GM19043 (cell line): ENCODE measurements around the gene NR4A1.

ENCODE experiments used
- ATAC-seq: cut with Tn5 transposase; IDR thresholded peaks from one replicate; pipeline ENCODE4 v1.9.1; 2021; ENCODE audit warnings: low read depth; ENCODE audit not compliant: unreplicated experiment

The NR4A1 gene

DNA sequence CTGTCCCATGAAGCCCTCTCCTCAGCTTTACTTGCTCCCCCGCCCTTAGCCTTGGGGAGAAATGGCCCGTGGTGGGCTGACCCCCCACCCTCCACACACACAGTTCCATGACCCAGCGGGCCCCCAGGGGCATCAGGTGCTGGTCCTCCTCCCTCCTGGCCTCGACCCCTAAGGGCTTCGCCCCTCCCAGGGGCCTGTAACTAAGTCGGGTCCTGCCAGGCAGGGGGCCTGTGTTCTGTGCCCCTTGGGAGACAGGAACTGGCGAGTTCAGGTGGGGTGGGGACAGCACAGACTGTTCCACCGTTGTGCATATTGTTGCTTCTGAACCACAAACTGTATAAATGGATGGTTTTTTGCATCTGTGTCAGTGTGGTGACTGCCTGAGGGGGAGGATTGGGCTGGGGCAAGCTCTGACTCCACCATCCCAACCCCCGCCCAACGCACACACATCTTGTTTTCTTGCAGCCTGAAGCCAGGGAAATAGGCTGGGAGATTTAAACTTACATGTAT is 35.7 kb upstream of the NR4A1 start:
- ATAC-seq = no peak

- no peak for ATAC-seq
Measured at GRCh38 chr12:52018433-52019112, 32.7 kb upstream of the NR4A1 start.

DNA sequence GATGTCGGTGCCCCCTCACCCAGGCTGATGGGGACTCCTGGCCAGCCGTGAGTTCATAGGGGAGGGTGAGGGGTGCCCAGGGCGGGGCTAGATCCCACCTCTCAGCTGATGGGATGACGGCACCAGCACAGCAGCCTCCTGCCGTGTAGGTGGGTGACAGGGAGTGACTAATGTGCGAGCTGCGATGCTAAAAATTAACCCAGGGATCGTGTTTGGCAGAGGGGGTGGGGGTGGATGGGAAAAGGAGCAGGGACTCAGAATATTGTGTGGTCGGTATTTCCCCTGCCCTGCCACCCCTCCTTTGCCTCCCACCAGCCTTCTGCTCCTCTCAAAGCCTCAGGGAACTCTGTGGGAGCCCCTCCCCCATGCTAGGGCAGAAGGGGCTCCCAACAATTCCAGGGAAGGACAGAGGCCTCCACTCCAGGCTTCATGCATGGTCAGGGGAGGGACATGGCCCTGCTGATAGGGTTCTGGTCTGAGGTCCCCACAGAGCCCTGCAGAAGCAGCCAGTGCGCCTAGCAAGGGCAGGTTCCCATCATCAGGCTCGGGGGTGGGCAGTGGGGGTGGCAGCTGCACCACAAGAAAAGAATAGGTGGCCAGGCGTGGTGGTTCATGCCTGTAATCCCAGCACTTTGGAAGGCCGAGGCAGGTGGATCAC is 32.0 kb upstream of the NR4A1 start:
- ATAC-seq = no peak

GRCh38 chr12:52020539-52021336 is 30.5 kb upstream of the NR4A1 start:
- no peak for ATAC-seq

DNA sequence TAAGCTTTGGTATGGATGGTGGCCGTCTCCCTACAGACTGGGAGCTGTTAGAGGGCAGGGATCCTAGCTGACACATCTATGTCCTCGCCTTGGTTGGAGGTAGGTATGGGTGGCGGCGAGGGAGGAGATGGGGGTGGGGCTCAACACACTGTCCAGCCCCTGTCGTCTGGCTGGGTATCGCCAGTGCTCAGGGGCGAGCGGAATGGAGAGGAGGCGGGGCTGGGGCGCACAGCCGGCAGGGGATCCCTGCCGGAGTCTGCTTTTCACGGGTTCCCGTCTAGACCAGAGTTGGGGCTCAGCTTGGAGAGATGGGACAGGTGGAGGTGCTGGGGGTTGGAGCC is 28.4 kb upstream of the NR4A1 start:
- no peak for ATAC-seq

GRCh38 chr12:52023182-52023975 is 27.9 kb upstream of the NR4A1 start:
- ATAC-seq = no peak

GRCh38 chr12:52023976-52024688 is 27.1 kb upstream of the NR4A1 start:
- no peak for ATAC-seq

DNA sequence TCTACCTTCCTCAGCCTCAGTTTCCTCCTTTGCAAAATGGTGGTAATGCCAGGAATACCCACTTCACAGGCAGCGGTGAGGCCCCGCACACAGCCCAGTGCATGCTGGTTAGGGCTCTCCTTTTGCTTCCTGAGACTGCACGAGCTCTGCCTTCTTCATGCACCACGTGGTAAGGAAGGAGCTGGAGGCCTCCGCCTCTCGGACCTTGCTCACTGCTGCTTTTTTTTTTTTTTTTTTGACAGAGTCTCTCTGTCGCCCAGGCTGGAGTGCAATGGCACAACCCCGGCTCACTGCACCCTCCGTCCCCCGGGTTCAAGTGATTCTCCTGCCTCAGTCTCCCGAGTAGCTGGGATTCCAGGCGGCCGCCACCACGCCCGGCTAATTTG is 26.4 kb upstream of the NR4A1 start:
- ATAC-seq = no peak

DNA sequence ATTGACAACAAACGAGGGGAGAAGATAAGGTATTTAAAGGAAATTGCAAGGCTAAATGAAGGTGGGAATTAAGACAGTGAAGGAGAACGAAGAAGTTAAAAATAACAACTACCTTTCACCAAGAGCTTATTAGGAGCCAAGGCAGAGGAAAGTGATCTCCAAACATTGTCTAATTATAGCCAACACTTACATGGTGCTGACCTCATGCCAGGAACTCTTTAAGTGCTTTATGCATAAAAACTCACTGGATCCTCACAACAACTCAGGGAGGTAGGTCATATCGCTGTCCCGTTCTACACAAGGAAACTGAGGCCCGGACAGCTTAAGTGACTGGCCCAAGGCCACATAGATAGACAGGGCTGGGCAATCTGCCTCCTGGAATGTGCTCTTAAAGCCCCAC is 25.0 kb upstream of the NR4A1 start:
- no peak for ATAC-seq

GRCh38 chr12:52027085-52027843 is 24.0 kb upstream of the NR4A1 start:
- ATAC-seq = no peak

- no peak for ATAC-seq
Measured at GRCh38 chr12:52029685-52030084, 21.6 kb upstream of the NR4A1 start.

- ATAC-seq = no peak
Measured at GRCh38 chr12:52032446-52032803, 18.8 kb upstream of the NR4A1 start.

- ATAC-seq = peak; percentile 95
Measured at GRCh38 chr12:52032804-52033445, 18.3 kb upstream of the NR4A1 start.

DNA sequence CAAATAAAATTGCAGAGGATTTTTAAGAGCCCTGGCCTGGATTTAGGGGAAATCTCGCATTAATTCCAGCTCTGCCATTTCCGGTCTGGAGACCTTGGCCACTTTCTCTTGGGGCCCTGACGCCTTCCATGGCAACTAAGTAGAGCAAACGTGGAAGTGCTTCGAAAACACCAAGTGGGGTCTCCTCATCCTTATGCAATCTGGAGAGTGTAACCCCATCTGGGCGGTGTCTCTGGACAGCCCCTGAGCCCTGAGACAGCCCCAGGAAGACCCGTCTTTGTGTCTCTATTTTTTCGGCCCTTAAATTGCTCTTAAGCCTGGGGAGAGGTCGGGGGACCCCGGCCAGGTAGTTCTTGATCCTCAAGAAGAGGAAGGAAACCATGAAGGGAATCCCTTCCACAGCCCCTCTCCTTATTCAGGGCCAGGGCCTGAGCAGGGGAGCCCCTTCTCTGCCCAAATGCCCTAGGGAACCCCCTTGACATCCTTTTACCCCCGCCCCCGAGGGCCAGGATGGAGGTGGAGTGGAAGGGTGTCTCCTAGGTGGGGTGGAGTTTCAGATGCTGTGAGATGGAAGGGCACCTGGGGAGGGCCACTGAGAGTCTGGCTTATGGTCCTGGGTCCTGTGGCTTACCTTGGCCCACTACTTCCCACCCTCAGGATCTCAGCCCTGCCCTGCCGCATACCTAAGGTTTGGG is 17.6 kb upstream of the NR4A1 start:
- ATAC-seq = no peak

DNA sequence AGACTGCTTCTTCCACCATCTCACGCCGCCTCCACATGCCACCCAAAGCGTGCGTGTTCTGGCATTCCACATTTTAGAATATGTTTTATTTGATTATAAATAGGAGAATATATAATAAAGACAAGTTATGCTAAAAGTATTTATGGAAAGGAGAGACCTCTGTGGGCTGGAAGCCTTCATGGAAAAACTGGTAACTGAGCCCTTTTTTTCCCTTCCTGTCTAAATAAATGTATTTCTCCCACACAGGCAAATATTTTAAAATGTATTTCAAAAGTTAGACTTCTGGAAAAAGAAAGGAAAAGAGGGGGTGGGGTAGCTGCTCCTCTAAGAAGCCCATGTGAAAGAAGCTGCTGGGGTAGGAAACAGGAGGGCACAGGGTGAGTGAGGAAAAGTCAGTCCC is 16.1 kb upstream of the NR4A1 start:
- ATAC-seq = no peak

DNA sequence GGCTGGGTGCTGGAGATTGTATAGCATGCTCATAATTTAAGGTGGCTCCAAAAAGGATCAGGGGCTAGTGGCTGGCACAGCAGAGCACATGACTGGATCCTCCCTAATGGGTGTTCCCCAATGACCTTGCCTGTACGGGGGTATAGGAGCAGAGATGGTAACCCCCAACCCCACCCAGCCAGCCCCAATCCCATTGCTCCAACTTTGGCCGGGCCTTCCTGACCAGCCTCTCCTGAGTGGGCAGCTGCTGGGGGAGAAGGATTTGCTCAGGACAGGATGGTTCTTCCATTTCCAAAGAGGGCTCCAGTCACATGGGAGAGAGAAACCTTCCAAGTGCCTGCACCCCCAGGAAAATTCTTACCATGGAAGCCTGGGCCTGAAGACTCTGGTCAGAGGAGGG is 15.3 kb upstream of the NR4A1 start:
- ATAC-seq = no peak

DNA sequence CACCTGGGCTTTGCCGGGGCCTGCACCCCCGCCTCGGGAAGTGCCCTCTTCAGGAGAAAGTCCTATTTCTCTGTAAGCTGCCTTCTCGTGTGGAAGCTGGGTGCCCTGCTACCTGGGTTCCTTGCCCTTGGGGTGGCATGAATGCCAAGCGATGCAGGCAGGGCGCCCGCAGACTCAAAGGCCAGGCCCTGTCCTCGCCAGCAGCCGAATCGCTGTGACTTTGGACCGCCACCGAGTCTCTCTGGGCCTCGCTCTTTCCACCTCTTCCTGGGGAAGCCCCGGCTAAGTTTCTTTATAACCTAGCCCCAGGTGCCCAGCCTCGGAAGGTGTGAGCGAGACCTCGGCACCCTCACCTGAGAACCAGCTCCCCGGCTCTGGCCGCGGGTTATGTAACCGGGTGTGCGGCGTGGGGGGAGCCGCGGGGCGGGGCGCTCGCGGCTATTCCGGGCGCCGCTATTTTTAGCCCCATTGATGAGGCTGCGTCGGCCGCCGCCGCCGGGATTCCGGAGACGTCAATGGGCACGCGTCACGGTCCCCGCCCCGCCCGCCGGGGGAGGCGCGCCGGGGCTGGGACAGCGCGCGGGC is 14.6 kb upstream of the NR4A1 start:
- no peak for ATAC-seq

DNA sequence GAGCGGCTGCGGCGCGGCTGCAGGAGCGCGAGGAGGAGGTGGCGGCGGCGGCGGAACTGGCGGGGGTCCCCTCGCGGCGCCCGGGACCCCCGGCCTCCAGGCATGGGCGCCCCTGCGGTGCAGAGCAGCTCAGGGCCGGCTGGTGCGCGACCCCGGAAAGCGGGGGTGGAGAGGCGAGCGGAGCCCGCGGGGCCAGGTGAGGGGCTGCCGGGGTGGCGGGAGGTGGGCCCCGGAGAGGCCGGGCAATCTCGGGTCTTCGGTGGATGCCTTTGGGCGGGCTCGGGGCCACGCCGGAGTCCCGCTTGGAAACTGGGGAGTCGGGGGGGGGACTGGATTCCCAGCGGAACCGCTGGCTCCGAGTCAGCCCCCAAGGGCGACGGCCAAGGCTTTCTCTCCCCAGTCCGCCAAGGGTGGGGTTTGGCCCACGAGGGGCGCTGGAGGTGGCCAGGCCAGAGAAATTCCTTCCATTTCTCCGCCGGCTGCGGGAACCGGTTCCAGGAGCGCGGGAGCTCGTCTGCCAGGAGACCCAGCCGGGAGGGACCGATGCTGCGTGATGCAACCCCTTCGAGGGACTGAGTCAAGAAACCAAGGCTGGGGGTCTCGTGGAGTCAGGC is 13.9 kb upstream of the NR4A1 start:
- no peak for ATAC-seq
